Astrocyte of the cerebellum (primary cell): ENCODE data around the gene PROSER3.

ENCODE experiments used
- DNase-seq: peaks from one replicate; pipeline ENCODE4 v3.0.0-alpha.2; 2011; ENCODE audit warnings: low read depth
- H3K4me3 ChIP-seq: 2 replicates; pipeline ENCODE4 v1.5.1; 2011; ENCODE audit warnings: mild to moderate bottlenecking, low read depth, low read length, moderate library complexity
- CTCF ChIP-seq: IDR thresholded peaks from 2 replicates; pipeline ENCODE4 v1.5.1; 2012; ENCODE audit warnings: low read length, low read depth, moderate library complexity, mild to moderate bottlenecking; ENCODE audit errors: missing control alignments
- in situ Hi-C: cut with HindIII; loops from 2 replicates; pipeline ENCODE4 v1.10.0; 2017; ENCODE audit warnings: low sequenced_read_pairs

The PROSER3 gene

GRCh38 chr19:35717665-35718344, 40.2 kb upstream of the PROSER3 start, which contains the start of gene KMT2B:
Gene KMT2B (plus strand): TSS chr19:35718003. CDS start chr19:35718019, 16 bp downstream.
- TF ChIP-seq CTCF: no peak
- in situ Hi-C loops: no loop called here
- H3K4me3 ChIP-seq: peak within 1 kb of the TSS; percentile 82
- DNase-seq: peak; percentile 91

- TF ChIP-seq CTCF: no peak
- peak overlapping the region; percentile 82 for H3K4me3 ChIP-seq
Observed at GRCh38 chr19:35718345-35719041, 39.5 kb upstream of the PROSER3 start.

GRCh38 chr19:35719402-35720162, 38.4 kb upstream of the PROSER3 start:
- TF ChIP-seq CTCF: no peak
- DNase-seq: no peak
- H3K4me3 ChIP-seq: peak overlapping the region; percentile 82
- in situ Hi-C loops: no loop called here

More at GRCh38 chr19:35718345-35719041, 39.5 kb upstream of the PROSER3 start:
- no peak for DNase-seq
- in situ Hi-C loops: no loop called here

GRCh38 chr19:35720163-35720524, 37.8 kb upstream of the PROSER3 start:
- no peak overlapping the region for H3K4me3 ChIP-seq
- in situ Hi-C loops: no loop called here
- TF ChIP-seq CTCF: no peak
- no peak for DNase-seq

GRCh38 chr19:35720648-35721047, 37.3 kb upstream of the PROSER3 start:
- DNase-seq: no peak
- H3K4me3 ChIP-seq: no peak overlapping the region
- no peak for TF ChIP-seq CTCF
- in situ Hi-C loops: no loop called here

- TF ChIP-seq CTCF: no peak
Observed at GRCh38 chr19:35721374-35721773, 36.6 kb upstream of the PROSER3 start.

More at GRCh38 chr19:35721374-35721773, 36.6 kb upstream of the PROSER3 start:
- H3K4me3 ChIP-seq: no peak overlapping the region
- in situ Hi-C loops: no loop called here
- no peak for DNase-seq
